H1 (cell line): ENCODE data around the gene CHD2.

Experiments used
- GABPA ChIP-seq: IDR thresholded peaks from 2 replicates; pipeline ENCODE4 v1.6.1; 2011; ENCODE audit warnings: mild to moderate bottlenecking, low read length, moderate library complexity, borderline replicate concordance; ENCODE audit not compliant: insufficient read depth
- JUN ChIP-seq: IDR thresholded peaks from 2 replicates; pipeline ENCODE4 v1.6.1; 2011; ENCODE audit warnings: low read depth, mild to moderate bottlenecking, improper control_type of control experiment, low read length
- JUND ChIP-seq: IDR thresholded peaks from 2 replicates; pipeline ENCODE4 v1.6.1; 2011; ENCODE audit warnings: mild to moderate bottlenecking, improper control_type of control experiment, low read length
- KDM5A ChIP-seq: fragments of 200-600 bp; IDR thresholded peaks from 2 replicates; pipeline ENCODE4 v1.7.1; 2012; ENCODE audit warnings: mild to moderate bottlenecking, low read length, inconsistent platforms, mixed read lengths
- POLR2A ChIP-seq, 2 experiments: IDR thresholded peaks; 1 replicate in 1 of 2; 2 replicates in 1 of 2; pipeline ENCODE4 v1.6.1; 2011; ENCODE audit warnings: low read depth in 2 of 2, low read length in 2 of 2, mild to moderate bottlenecking in 2 of 2; ENCODE audit errors: control extremely low read depth in 1 of 2
- POLR2AphosphoS5 ChIP-seq: IDR thresholded peaks from 2 replicates; pipeline ENCODE4 v1.6.1; 2011; ENCODE audit warnings: low read depth, low read length
- SIRT6 ChIP-seq: IDR thresholded peaks from one replicate; pipeline ENCODE4 v1.7.1; 2012; ENCODE audit warnings: low read length, inconsistent platforms
- SP4 ChIP-seq: IDR thresholded peaks from 2 replicates; pipeline ENCODE4 v1.6.1; 2012; ENCODE audit warnings: low read length, inconsistent platforms
- YY1 ChIP-seq: IDR thresholded peaks from 2 replicates; pipeline ENCODE4 v1.6.1; 2011; ENCODE audit warnings: low read depth, mild to moderate bottlenecking, low read length
- TF ChIP-seq, protein P1 (sequence below), 3 experiments: IDR thresholded peaks; 1 replicate in 2 of 3; 2 replicates in 1 of 3; pipeline versions ENCODE4 v1.5.1 to v1.6.1; 2011; ENCODE audit warnings: low read length in 3 of 3, mild to moderate bottlenecking in 3 of 3, inconsistent platforms in 2 of 3, low read depth in 1 of 3, moderate library complexity in 1 of 3; ENCODE audit not compliant: insufficient read depth in 1 of 3; ENCODE audit errors: control extremely low read depth in 1 of 3
- TF ChIP-seq, protein P2 (sequence below): IDR thresholded peaks from 2 replicates; pipeline ENCODE4 v1.6.1; 2012; ENCODE audit warnings: low read length, inconsistent platforms

DNA sequence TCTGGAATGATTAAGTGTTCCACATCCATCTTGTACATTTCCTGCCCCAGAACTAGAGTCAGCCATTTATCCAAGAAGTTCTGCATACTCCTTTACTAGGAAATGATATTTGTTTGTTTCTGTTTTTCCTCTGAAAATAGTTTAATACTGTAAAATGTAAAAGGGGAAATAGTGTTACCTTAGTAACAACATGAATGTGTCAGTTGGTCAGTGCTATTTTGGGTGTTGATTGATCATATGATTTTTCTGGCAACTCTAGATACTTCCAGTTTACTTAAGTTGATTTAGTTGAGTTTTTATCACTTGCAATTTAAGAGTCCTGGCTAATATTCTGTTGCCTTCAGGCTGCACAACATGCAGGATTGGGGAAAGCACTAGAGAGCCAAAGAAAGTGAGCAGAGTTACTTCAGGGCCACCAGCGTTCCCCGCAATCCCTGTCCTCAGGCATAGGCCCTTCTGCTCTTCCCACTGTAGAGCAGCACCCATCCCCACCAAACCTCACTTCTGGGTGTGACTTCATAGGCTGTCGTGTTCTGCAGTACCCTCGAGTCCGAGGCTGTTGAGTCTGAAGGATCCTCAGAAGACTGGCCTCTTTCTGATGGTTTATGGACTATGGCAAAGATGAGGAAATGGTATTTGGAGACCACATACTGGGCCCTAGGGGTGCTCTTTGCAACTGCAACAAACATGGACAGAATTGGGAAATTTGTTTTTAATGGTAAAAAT is 69.0 kb downstream of the CHD2 start:
- TF ChIP-seq SP4 (no peak), JUND (no peak), YY1 (no peak), GABPA (no peak), POLR2A (IDR thresholded peaks at IDR 0.05; ENCODE audit: control extremely low read depth in 1 of 2, low read depth in 2 of 2, low read length in 2 of 2) (0 out of 3 replicates have a peak, but pooled peaks of 1 of the 2 experiments have one; percentile 11), SIRT6 (no peak), KDM5A (no peak), POLR2AphosphoS5 (no peak), JUN (no peak)
- TF ChIP-seq, protein P1, sequence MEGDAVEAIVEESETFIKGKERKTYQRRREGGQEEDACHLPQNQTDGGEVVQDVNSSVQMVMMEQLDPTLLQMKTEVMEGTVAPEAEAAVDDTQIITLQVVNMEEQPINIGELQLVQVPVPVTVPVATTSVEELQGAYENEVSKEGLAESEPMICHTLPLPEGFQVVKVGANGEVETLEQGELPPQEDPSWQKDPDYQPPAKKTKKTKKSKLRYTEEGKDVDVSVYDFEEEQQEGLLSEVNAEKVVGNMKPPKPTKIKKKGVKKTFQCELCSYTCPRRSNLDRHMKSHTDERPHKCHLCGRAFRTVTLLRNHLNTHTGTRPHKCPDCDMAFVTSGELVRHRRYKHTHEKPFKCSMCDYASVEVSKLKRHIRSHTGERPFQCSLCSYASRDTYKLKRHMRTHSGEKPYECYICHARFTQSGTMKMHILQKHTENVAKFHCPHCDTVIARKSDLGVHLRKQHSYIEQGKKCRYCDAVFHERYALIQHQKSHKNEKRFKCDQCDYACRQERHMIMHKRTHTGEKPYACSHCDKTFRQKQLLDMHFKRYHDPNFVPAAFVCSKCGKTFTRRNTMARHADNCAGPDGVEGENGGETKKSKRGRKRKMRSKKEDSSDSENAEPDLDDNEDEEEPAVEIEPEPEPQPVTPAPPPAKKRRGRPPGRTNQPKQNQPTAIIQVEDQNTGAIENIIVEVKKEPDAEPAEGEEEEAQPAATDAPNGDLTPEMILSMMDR (IDR thresholded peaks at IDR 0.05; ENCODE audit: control extremely low read depth in 1 of 3, insufficient read depth in 1 of 3, low read depth in 1 of 3, low read length in 3 of 3) = peak in 1 of 3 experiments; percentile 4; a peak in 1 of 4 replicates
- TF ChIP-seq, protein P2, sequence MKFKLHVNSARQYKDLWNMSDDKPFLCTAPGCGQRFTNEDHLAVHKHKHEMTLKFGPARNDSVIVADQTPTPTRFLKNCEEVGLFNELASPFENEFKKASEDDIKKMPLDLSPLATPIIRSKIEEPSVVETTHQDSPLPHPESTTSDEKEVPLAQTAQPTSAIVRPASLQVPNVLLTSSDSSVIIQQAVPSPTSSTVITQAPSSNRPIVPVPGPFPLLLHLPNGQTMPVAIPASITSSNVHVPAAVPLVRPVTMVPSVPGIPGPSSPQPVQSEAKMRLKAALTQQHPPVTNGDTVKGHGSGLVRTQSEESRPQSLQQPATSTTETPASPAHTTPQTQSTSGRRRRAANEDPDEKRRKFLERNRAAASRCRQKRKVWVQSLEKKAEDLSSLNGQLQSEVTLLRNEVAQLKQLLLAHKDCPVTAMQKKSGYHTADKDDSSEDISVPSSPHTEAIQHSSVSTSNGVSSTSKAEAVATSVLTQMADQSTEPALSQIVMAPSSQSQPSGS = no peak
